HG03025 (cell line): ENCODE results near the gene LMF1.
A peak's percentile ranks its signal among the peaks of the same experiment; 100 is the strongest.
"Not testable (repeated sequence)": the region's sequence is repeated elsewhere in the genome, so short reads cannot be mapped to it uniquely, and the experiment has no call there.

Experiments used
- ATAC-seq: cut with Tn5 transposase; IDR thresholded peaks from one replicate; pipeline ENCODE4 v1.9.1; 2021; ENCODE audit warnings: mild to moderate bottlenecking, moderate library complexity; ENCODE audit not compliant: unreplicated experiment, low FRiP score

LMF1 gene

DNA sequence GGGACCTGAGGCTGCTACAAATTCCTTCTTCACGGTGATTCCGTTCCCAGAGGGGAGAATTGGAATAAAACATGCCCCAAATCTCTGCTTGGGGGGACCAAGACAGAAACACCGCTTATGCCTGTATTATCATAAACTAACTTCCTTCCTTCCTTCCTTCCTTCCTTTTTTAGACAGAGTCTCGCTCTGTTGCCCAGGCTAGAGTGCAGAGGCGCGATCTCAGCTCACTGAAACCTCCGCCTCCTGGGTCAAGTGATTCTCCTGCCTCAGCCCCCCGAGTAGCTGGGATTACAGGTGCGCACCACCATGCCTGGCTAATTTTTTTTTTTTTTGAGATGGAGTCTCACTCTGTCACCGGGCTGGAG is 150.8 kb downstream of the LMF1 start:
- ATAC-seq, result not testable (repeated sequence)

DNA sequence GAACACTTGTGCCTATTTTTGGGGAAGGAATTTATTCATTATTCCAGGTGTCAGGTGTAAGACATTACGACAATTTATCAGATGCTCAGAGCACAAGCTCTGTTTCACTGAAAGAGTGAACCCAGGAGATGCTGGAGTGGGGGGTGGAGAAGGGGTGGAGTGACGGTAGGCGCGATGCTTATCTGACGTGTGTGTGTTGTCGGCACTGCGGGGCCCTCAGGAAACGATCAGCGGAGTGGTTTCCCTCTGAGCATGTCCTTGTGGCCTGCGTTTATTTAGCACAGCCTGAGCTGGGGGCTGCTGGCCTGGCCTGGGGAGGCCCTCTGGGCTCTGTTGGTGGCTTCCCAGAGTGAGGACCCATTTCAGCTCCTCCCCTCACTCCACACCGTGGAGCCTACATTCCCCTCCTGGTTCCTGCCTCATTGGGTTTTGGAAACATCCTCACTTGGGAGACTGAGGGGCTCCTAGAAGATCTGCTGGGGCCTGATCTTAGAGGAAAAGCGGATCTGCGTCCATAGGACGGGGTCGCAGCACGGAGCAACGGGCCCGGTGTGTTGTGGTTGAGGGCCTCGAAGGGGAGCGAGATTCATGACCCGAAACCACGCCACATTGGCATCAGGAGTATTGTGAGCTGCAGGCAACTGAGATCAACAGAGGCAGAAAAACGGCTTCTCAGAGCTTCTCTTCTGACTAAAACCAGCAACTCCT is 151.3 kb downstream of the LMF1 start:
- ATAC-seq, result no peak

DNA sequence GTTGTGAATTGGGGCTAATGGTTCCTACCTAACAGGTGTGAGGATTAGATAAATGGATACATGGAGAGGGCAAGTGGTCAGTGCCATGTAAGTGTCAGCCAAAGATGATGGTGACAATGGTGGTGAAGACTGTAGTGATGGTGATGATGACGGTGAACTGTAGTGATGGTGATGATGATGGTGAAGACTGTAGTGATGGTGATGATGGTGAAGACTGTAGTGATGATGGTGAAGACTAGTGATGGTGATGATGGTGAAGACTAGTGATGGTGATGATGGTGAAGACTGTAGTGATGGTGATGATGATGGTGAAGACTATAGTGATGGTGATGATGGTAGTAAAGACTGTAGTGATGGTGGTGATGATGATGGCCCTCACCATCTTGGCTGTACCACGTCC is 152.2 kb downstream of the LMF1 start:
- no peak for ATAC-seq

DNA sequence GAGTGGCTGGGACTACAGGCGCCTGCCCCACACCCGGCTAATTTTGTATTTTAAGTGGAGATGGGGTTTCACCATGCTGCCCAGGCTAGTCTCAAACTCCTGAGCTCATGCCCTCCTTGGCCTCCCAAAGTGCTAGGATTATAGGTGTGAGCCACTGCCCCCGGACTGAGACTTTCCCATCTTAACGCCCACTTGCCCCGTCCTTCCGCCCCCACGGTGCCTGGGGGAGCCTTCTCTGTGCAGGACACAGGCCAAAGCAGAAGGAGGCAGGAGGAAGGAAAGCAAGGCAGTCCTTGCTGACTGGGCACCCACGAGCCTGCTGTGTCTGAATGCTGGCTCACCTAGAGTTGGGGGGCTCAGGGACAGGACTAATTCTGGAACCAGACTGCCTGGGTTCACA is 152.7 kb downstream of the LMF1 start:
- no peak for ATAC-seq

DNA sequence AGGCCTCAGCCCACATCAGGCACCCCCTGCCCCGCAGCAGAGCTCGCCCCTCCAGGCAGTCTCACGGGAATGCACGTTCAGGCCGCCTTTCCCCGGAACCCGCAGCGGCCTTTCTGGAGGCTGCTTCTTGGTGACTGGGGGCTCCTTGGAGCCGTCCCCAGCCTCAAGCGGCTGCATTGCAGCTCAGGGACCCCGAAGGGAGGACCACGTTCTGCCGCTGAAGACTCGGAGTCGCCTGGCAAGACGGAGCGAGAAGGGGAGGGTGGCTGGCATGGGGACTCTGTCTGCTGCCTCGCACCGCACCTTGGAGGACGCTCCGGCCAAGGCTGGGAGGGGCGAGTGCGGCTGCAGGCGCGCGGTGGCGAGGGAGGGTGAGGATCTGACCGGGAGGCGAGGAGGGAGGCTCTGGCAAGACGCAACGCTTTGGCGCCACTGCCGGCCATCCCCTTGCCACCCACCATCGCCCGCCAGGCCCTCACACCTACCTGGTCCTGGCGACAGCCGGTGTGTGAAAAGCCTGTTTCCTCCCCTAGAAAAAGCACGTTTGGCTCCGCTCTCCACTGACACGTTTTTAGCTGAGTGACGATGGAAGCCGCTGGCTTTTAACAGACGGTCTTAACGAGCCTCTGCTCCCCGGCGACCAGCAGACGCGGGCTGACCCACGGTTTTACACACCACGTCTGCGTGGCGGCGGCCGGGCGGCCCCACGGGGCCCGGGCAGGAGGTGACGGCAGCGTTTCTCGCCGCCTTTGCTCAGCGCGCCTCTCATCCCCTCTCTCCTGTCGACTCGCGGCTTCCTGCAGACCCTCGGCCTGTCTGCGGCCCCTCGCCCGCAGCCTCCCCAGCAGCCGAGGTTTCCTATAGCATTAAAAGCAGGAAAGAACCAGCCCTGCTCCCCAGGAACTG is 153.5 kb downstream of the LMF1 start:
- ATAC-seq, result no peak

DNA sequence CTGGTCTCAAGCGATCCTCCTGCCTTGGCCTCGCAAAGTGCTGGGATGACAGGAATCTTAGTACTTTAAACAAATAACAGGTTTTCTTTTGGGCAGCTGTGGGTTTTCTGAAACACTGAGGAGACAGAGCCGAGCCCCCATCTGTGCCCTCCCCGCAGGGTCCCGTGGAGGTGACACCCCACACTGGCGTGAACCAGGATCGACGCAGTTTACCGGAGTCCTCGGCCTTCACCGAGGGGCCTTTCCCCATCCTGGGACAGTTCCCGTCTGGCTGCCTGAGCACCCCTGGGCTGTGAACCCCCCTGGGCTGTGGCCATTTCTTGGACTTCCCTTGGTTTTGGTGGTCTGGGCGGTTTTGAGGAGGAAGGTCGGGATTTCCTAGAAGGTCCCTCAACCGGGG is 154.9 kb downstream of the LMF1 start:
- no peak for ATAC-seq

DNA sequence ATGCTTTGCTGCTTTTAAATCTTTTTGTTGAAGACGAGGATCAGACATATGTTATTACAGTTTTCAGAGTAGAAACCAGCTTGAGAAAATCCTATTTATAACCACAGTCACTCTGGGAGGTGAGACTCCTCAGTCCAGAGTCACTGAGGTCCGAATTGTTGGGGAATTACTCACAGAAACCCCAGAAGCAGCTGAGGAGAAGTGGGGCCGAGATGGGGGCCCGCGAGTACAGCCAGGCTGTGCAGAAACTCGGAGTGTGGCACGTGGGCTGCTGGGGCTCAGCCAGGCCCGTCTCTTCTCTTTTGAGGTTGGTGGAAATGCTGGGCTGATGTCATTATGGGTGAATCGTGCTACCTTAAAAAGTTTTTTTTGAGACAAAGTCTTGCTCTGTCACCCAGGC is 155.8 kb downstream of the LMF1 start:
- ATAC-seq, result no peak

DNA sequence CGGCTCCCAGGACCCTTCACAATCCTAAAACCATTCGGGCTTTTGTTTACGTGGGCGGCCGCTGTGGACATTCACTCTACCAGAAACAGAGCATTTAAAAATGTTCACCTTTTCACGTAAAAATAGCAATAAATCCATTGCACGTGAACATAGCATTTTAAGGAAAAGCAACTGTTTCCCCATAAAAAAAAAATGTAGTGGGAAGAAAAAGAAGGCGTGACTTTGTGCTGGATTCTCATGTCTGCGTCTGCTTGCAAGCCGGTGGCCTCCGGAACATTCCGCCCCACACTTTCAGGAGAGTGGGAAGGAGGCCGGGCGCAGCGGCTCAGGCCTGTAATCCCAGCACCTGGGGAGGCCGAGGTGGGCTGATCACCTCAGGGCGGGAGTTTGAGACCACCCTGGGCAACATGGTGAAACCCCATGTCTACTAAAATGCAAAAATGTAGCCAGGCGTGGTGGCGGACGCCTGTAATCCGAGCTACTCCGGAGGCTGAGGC is 156.8 kb downstream of the LMF1 start:
- ATAC-seq, result no peak

DNA sequence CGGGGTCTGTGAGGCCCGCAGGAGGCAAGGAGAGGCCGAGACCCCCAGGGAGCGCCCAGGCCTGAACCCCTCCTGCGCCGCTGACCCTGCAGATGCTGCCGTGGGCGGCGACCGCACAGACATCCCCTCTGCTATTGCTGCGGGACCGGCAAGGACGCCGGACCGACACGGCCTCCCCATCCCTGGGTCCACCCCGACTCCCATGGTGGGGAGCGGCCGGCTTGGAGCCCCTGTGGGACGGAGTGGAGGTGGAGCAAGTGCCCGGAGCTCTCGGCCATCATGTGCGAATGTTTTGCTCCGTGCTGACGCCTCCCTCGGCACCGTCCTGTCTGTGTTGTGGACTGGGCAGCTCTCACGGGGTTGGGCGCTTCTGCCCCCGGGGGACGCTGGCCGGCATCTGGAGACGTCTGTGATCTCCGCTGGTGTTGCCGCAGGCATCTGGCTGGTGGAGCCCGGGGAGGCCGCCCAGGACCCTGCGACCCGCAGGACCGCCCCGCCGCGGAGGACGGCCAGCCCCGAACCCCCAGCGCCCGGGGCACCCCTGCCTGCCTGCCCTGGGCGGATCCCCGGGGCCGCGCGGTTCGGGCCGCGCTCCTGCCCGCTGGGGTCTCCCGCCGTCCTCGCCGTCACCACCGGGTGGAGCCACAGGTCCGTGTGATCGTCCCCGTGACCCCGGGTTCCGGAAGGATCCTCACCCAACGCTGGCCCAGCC is 157.4 kb downstream of the LMF1 start:
- ATAC-seq, result no peak

DNA sequence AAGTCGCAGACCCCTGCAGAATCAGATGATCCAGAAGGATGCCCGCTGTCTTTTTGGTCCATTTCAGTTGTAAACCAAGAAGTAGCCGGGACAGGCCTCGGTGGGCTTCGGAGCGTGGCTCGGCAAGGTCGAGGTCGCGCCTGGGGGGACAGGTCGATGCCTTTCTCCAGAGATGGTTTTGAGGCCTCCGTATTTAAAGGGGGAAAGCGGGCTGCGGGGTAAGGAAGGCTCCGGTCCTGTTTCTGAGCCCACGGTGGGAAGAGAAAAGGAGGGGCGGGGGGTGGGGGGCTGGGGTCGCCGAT is 162.7 kb downstream of the LMF1 start:
- ATAC-seq, result no peak

DNA sequence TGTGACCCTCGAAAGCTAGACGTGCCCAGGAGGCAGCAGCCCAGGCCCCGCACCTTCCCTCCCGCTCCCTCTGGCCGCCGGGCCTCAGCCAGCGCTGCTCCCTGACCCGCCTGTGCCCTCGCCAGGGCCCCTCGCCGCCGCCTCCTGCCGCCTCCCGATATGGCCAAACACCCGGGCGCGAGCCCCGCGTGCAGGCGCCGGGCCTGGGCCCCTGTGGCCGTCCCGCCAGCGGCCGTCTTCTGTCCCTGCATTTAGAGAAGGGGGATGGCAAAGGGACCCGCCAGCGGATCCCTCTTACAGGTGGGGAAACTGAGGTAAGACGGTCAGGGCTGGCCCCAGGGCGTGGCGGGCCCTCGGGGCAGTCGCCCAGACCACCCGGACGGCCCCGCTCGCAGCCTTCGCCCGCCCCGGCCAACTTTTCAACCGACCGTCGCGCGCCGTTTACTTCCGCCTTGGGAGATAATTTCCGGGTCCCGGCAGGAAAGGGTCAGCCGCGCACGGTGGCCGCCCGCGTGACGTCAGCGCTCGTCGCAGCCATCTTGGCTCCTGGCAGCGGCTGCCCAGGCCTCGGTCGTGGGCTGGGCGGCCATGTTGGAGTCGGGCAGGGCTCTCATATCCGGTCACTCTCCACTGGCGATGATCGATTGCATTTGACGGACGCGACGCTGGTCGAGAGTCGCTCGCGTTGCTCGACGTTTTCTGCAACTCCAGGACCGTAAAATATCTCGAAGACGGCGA is 163.3 kb downstream of the LMF1 start:
- ATAC-seq, result peak; percentile 88

DNA sequence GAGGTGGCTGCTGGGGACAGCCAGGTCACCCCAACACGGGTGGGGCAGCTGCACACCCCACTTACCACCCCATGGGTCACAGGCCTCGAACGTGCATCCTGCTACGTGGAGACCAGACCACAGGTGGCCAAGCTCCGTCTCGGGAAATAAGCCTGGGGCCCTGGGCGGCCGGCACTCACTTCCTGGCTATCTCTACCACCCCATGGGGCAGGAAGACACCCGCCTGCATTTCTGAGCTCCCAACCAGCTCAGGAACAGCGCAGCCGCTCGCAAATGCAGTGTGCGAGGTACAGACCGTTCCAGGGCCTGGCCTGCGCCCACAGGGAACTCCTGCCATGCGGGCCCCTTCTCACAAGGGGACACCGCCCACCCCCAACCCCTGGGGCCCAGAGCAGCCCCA is 165.3 kb downstream of the LMF1 start:
- no peak for ATAC-seq

DNA sequence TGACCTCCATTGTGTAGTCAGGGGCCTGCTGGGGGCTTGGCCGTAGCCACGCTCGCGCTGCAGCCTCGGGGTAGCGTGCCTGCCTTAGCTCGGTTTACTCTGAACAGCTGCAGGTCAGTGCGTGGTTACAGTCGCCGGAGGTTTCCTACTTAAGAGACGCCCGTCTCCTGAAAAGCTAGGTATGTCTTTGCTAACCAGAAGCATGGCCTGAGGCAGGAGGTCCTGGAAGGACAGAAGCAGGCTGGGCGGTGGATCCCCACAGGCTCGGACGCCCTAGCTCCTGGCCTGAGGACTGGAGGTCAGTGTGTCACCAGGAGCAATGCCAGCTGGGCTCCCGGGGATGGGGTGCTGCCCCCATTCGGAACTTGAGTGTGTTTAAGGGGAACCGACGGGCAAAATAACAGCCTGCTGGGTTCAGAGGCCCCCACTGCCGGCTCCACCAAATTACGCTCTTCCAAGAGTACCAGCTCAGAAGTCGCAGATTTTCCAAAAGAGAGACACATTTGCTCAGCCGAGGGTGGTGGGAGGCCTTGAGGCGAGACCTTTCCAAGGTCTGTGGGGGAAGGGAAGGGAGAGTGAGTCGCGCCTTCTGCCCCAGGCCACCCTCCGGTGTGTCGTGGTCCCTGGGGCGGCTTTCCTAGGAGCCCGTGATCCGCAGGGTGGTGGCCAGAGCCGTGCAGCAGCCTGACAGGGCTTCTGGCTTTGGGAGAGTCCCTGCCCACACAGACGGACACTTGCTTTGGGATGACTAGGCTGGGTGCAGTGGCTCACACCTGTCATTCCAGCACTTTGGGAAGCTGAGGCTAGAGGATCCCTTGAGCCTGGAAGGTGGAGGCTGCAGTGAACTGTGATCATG is 166.4 kb downstream of the LMF1 start:
- no peak for ATAC-seq

DNA sequence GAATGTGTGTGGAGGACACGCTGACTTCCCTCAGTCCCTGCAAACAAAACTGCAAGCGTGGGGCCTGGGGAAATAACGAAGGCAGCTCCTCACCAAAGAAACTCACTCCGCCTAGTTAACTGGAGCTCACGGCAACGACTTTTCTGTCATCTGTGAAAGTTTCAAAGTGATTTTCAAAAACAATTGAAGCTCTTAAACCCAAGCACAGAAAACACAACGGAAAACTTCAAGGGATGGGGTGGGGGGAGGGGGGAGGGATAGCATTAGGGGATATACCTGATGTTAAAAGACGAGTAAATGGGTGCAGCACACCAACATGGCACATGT is 167.1 kb downstream of the LMF1 start:
- ATAC-seq, result no peak
